HepG2 (cell line): ENCODE data around the gene FBXL12. TPM values are rescaled to one million over a fixed set of nuclear protein-coding genes. Genes with fewer than 3 reads are reported as not detected.

Experiments
- ARNT ChIP-seq: fragments of 450-650 bp; IDR thresholded peaks from 2 replicates; pipeline ENCODE4 v1.6.1; 2017
- DMTF1 ChIP-seq: sonication (generic); formaldehyde crosslinking; IDR thresholded peaks from 2 replicates; pipeline ENCODE4 v1.4.0; 2020; ENCODE audit warnings: mild to moderate bottlenecking, missing genetic modification reagents
- DZIP1 ChIP-seq: sonication (generic); formaldehyde crosslinking; IDR thresholded peaks from 2 replicates; pipeline ENCODE4 v1.5.0; 2020; ENCODE audit warnings: mild to moderate bottlenecking, missing genetic modification reagents
- EEA1 ChIP-seq: sonication (generic); formaldehyde crosslinking; IDR thresholded peaks from 2 replicates; pipeline ENCODE4 v1.5.1; 2020; ENCODE audit warnings: mild to moderate bottlenecking, missing genetic modification reagents, borderline replicate concordance
- EP300 ChIP-seq, 3 experiments: sonication (generic) in 1 of 3; formaldehyde crosslinking in 1 of 3; IDR thresholded peaks; 2 replicates each; pipeline versions ENCODE4 v1.5.1 to v1.6.1; 2011 to 2020; ENCODE audit warnings: low read depth in 2 of 3, low read length in 2 of 3, borderline replicate concordance in 1 of 3, improper control_type of control experiment in 1 of 3, mild to moderate bottlenecking in 1 of 3, missing genetic modification reagents in 1 of 3, moderate library complexity in 1 of 3
- ETV6 ChIP-seq: sonication (generic); formaldehyde crosslinking; conservative IDR thresholded peaks from 2 replicates; pipeline ENCODE4 v1.4.0; 2020; ENCODE audit warnings: missing genetic modification reagents
- FIP1L1 ChIP-seq: fragments of 200-400 bp; formaldehyde crosslinking; IDR thresholded peaks from 2 replicates; pipeline ENCODE4 v1.6.1; 2018; ENCODE audit warnings: low read depth, mild to moderate bottlenecking, low read length, moderate library complexity, borderline replicate concordance; ENCODE audit not compliant: insufficient read depth
- HMGXB4 ChIP-seq, 2 experiments: sonication (generic) in 1 of 2; formaldehyde crosslinking in 1 of 2; IDR thresholded peaks; 2 replicates each; pipeline versions ENCODE4 v1.4.0 to v1.6.1; 2018 to 2020; ENCODE audit warnings: missing genetic modification reagents in 2 of 2, borderline replicate concordance in 1 of 2, low read depth in 1 of 2, mild to moderate bottlenecking in 1 of 2, missing biosample characterization in 1 of 2
- KLF9 ChIP-seq: IDR thresholded peaks from 2 replicates; pipeline ENCODE4 v1.6.1; 2016; ENCODE audit warnings: low read depth
- NFE2L2 ChIP-seq: fragments of 150-350 bp; IDR thresholded peaks from 2 replicates; pipeline ENCODE4 v1.6.1; 2014; ENCODE audit warnings: low read length
- PRDM10 ChIP-seq: sonication (generic); formaldehyde crosslinking; IDR thresholded peaks from 2 replicates; pipeline ENCODE4 v1.4.0; 2020; ENCODE audit warnings: low read depth, missing genetic modification reagents
- RAD51 ChIP-seq: fragments of 450-650 bp; IDR thresholded peaks from 2 replicates; pipeline ENCODE4 v1.6.1; 2016; ENCODE audit warnings: borderline replicate concordance
- THAP7 ChIP-seq: sonication (generic); formaldehyde crosslinking; IDR thresholded peaks from 2 replicates; pipeline ENCODE4 v1.8.1; 2023; ENCODE audit warnings: mild to moderate bottlenecking, missing genetic modification reagents
- ZNF333 ChIP-seq: sonication (generic); formaldehyde crosslinking; IDR thresholded peaks from 2 replicates; pipeline ENCODE4 v1.4.0; 2020; ENCODE audit warnings: mild to moderate bottlenecking, missing genetic modification reagents, borderline replicate concordance
- polyA plus RNA-seq, 8 experiments: library from polyadenylated mRNA; depleted of rRNA in 3 of 8; stranded (reverse) in 7 of 8; unstranded in 1 of 8; fragments of >200 nt; fragmentation: Illumina TruSeq in 4 of 8; extraction: Trizol in 4 of 8; gene quantifications; 2 replicates each; pipeline versions ENCODE4 v1.2.1 to v1.2.3, GENCODE V29; 2011 to 2016; ENCODE audit warnings: low read depth in 4 of 8, missing spikeins in 1 of 8, mixed read lengths in 1 of 8; ENCODE audit not compliant: insufficient read depth in 1 of 8
- total RNA-seq, 5 experiments: library from RNA; depleted of rRNA; stranded (reverse); fragments of >200 nt; fragmentation: Illumina TruSeq; extraction: Trizol; gene quantifications; 2 replicates each; pipeline ENCODE4 v1.2.3, GENCODE V29; 2016; ENCODE audit warnings: low read depth in 1 of 5

Gene FBXL12
- total and polyA plus RNA-seq, 2 of the 13 experiments (the other 11 are each of a cell fraction or from before 2014, with no cell fraction given), result 20.4 to 23.1 TPM

GRCh38 chr19:9768175-9769112, 50.4 kb downstream of the FBXL12 start, which contains the start of gene ZNF846 (continued):
- peak; percentile 72; the same call in 1 of the 2 replicates for TF ChIP-seq ETV6 (CRISPR knock-in tag)
- peak; percentile 74; the same call in 1 of the 2 replicates for TF ChIP-seq THAP7 (CRISPR knock-in tag)
- 0 out of 4 replicates have a peak, but pooled peaks of 1 of the 2 experiments have one; percentile 18 for TF ChIP-seq EP300 (IDR thresholded peaks at IDR 0.05; ENCODE audit: low read depth in 2 of 2, low read length in 2 of 2)
- TF ChIP-seq EP300 (CRISPR knock-in tag; IDR thresholded peaks at IDR 0.05; ENCODE audit: borderline replicate concordance), result 0 out of 2 replicates have a peak, but pooled peaks have one; percentile 23
- no peak for TF ChIP-seq RAD51
- peak; percentile 89; the same call in 1 of the 2 replicates for TF ChIP-seq FIP1L1
- no peak for TF ChIP-seq DMTF1 (CRISPR knock-in tag)
- TF ChIP-seq EEA1 (CRISPR knock-in tag), result no peak
- TF ChIP-seq KLF9, result peak; percentile 9; the same call in 1 of the 2 replicates
- peak; percentile 81; the same call in 1 of the 2 replicates for TF ChIP-seq PRDM10 (CRISPR knock-in tag)
- TF ChIP-seq HMGXB4 (CRISPR knock-in tag; IDR thresholded peaks at IDR 0.05; ENCODE audit: borderline replicate concordance in 1 of 2, low read depth in 1 of 2), result peak; percentile 86 to 88
- TF ChIP-seq NFE2L2, result no peak
- TF ChIP-seq DZIP1 (CRISPR knock-in tag), result no peak
- TF ChIP-seq ARNT, result no peak
- TF ChIP-seq ZNF333, result peak; percentile 92; the same call in 1 of the 2 replicates
